BE2C (cell line): Measurements from ENCODE around the gene CNNM1.

Experiments
- DNase-seq: peaks from one replicate; pipeline ENCODE4 v3.0.0-alpha.2; 2020
- H3K27me3 ChIP-seq: fragments of 250-450 bp; sonication (Bioruptor Pico); 2 replicates; pipeline ENCODE4 v1.5.1; 2020; ENCODE audit warnings: mild to moderate bottlenecking
- H3K36me3 ChIP-seq: fragments of 250-450 bp; sonication (Bioruptor Pico); 2 replicates; pipeline ENCODE4 v1.5.1; 2020; ENCODE audit warnings: mild to moderate bottlenecking
- H3K4me1 ChIP-seq: fragments of 250-450 bp; sonication (Bioruptor Pico); 2 replicates; pipeline ENCODE4 v1.5.1; 2020
- H3K4me3 ChIP-seq: 2 replicates; pipeline ENCODE4 v1.5.1; 2011; ENCODE audit warnings: low read depth, low read length
- H3K9me3 ChIP-seq: fragments of 250-450 bp; sonication (Bioruptor Pico); 2 replicates; pipeline ENCODE4 v1.5.1; 2020
- TF ChIP-seq, protein P1 (sequence below): IDR thresholded peaks from 2 replicates; pipeline ENCODE4 v1.5.1; 2012; ENCODE audit warnings: mild to moderate bottlenecking, low read depth, low read length

CNNM1 gene

DNA sequence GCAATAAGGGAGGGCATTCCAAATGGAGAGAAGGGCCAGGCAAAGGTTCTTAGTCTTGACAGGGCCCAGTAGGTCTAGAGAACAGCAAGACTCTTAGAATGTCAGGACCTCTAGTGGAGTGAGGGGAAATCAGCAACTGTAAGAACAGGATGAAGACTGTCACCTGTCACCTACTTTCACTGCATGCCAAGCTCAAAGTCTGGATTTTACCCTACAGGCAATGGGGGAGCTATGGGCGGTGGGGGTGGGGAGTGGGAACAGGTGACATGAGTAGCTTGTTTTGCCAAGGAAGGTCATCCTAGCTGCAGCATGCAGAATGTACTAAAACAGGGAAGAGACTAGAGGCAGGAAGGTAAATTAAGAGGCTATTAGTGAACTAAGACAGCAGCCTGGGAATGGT, 82.9 kb downstream of the CNNM1 start:
- H3K4me1 ChIP-seq = no peaks in the 10 kb centered on the region
- no peak for DNase-seq
- TF ChIP-seq, protein P1, sequence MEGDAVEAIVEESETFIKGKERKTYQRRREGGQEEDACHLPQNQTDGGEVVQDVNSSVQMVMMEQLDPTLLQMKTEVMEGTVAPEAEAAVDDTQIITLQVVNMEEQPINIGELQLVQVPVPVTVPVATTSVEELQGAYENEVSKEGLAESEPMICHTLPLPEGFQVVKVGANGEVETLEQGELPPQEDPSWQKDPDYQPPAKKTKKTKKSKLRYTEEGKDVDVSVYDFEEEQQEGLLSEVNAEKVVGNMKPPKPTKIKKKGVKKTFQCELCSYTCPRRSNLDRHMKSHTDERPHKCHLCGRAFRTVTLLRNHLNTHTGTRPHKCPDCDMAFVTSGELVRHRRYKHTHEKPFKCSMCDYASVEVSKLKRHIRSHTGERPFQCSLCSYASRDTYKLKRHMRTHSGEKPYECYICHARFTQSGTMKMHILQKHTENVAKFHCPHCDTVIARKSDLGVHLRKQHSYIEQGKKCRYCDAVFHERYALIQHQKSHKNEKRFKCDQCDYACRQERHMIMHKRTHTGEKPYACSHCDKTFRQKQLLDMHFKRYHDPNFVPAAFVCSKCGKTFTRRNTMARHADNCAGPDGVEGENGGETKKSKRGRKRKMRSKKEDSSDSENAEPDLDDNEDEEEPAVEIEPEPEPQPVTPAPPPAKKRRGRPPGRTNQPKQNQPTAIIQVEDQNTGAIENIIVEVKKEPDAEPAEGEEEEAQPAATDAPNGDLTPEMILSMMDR = no peak

DNA sequence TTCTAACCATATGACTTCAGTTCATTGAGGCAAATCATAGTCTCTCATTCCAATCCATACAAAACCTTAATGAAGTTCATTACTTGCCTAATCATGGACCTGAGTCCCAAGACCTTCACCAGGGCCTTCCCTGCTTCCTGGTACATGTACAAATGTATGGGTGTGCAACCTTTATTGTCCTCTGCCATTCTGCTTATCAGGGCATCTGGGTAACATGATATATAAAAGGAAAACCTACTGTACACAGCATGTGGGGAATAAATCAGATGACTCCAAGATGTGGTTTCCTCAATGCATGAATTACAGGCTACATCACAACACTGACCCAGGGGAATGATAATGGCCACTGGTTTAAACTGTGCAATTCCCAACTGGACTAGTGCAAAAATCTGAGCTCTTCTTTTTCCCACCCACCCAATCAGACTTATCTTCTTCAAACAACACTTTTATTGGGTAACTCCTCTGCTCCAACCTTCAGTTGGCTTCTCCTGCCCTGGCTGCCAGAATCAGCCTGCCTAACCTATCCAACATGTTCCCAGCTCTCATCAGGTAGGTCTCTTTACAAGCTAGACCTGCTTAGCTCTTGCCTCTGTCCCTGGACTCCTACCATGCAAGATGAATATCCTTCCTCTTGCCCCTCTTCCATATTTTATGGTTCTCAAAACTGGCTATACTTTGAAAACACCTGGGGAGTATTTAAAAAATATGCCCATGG, 89.9 kb downstream of the CNNM1 start:
- no peaks in the 10 kb centered on the region for H3K4me1 ChIP-seq
- no peaks in the 10 kb centered on the region for H3K27me3 ChIP-seq
- H3K4me3 ChIP-seq = no peak overlapping the region
- peaks cover 17% of the 10 kb centered on the region for H3K36me3 ChIP-seq
- DNase-seq = no peak
- TF ChIP-seq, protein P1 = no peak
- H3K9me3 ChIP-seq = no peaks in the 10 kb centered on the region

More for the DNA sequence above, 82.9 kb downstream of the CNNM1 start:
- Histone ChIP-seq H3K4me3 (no peak overlapping the region), H3K27me3 (no peaks in the 10 kb centered on the region), H3K9me3 (no peaks in the 10 kb centered on the region), H3K36me3 (peaks cover 6% of the 10 kb centered on the region; the same call in 1 of the 2 replicates)

DNA sequence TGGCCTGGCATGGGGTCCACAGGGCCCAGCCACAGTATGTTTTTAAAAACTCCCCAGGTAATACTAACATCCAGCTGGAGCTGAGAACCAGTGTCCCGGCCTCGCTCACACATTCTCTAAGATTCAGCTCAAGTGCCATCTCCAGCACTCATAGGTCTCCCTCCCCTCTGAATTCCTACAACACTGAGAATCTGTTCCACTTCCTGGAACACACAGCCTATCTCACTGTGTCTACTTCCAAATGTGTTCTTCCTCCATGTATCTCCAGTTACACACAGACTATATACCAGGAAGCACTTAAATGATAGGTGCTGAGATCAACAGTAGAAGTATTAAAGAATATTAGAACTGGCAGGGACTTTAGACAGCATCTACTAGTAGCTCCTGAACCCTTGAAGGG, 90.5 kb downstream of the CNNM1 start:
- no peak overlapping the region for H3K4me3 ChIP-seq
- DNase-seq = no peak
- H3K9me3 ChIP-seq = no peaks in the 10 kb centered on the region
- no peaks in the 10 kb centered on the region for H3K27me3 ChIP-seq
- H3K36me3 ChIP-seq = peaks cover 17% of the 10 kb centered on the region
- no peaks in the 10 kb centered on the region for H3K4me1 ChIP-seq
- TF ChIP-seq, protein P1 = no peak

DNA sequence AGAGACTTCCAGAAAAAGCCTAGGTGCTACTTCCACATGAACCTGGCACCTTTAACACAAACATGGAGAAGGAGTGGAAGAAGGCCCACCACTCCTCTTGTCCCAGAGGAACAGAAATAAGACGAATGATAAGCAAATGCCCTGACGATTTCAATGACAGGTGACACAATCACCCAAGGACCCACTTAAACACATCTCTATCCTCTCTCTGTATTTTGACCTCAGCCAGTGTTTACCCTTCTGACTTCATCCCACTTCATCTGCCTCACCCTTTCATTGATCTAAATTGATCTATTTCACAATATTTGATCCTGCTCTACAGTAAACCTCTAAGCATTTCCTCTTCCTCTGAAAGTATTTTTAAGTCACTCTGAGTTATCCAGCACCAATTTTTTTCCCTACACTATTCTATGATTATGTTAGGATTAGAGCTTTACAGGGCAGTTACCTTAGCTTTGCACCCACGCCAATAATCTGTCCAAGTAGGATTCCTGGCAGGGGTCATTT, 92.1 kb downstream of the CNNM1 start:
- Histone ChIP-seq H3K36me3 (peaks cover 28% of the 10 kb centered on the region), H3K27me3 (no peaks in the 10 kb centered on the region), H3K9me3 (no peaks in the 10 kb centered on the region), H3K4me1 (no peaks in the 10 kb centered on the region), H3K4me3 (no peak overlapping the region)
- TF ChIP-seq, protein P1 = no peak
- no peak for DNase-seq

DNA sequence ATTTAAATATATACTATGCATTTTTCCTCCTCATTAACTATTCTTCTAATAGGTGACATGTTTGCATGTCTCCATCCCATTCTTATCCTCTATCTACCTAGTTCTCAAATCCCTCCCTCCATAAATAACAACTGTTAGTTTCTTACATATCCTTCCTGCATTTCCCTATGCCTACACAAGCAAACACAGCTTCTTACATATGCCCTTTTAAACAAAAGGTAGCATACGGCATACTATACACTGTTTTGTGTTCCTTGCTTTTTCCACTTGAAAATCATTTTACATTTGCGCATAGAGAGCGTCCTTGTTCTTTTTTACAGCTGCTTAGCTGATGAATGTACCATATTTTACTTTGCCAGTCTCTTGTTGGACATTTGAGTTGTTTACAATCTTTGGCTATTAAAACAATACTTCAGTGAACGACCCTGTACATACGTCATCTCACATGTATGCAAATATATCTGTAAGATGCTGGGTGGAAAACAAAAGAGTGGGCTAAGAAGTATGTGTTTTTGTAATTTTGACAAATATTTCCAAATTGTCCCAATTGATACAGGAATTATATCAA, 93.5 kb downstream of the CNNM1 start:
- no peak for DNase-seq
- Histone ChIP-seq H3K4me1 (no peaks in the 10 kb centered on the region), H3K36me3 (peaks cover 28% of the 10 kb centered on the region), H3K9me3 (no peaks in the 10 kb centered on the region), H3K27me3 (no peaks in the 10 kb centered on the region), H3K4me3 (no peak overlapping the region)
- TF ChIP-seq, protein P1 = no peak

DNA sequence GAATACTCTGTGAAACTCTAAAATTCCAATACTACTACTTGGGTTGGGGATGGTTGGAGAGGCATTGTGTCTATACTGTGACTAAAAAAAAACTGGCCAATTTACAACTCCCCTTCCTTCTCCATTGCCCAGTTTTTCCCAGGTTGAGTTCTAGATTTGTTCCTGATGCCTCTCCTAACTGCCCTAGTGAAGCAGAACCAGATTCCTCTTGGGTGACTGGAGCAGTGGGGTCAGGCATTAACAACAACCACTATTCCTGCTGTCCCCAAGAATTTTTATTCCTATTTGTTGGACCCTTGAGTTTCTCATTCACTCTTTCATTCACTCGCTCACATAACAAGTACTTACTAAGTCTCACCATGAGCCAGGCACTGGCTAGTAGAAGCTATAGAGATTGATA, 95.5 kb downstream of the CNNM1 start:
- no peaks in the 10 kb centered on the region for H3K4me1 ChIP-seq
- peaks cover 16% of the 10 kb centered on the region for H3K36me3 ChIP-seq
- TF ChIP-seq, protein P1 = no peak
- DNase-seq = no peak
- no peaks in the 10 kb centered on the region for H3K9me3 ChIP-seq
- no peak overlapping the region for H3K4me3 ChIP-seq
- no peaks in the 10 kb centered on the region for H3K27me3 ChIP-seq
